IMR-90 (cell line): Measurements from ENCODE around the gene PCDHGA2. TPM values are rescaled to one million over a fixed set of nuclear protein-coding genes. Genes with fewer than 3 reads are reported as not detected.

ENCODE experiments used
- ATAC-seq: fragments of 200-7000 bp; cut with Tn5 transposase; 2 replicates; pipeline ENCODE4 v1.9.1; 2020; ENCODE audit warnings: low read depth, mild to moderate bottlenecking, moderate library complexity
- BruUV-seq: library from RNA; stranded (reverse); fragments of 400-500 nt; replicated peaks from 2 replicates; lab custom pipeline; 2021; lab: Mats Ljungman, UMichigan
- CTCF ChIA-PET: fragments of 300-600 bp; formaldehyde crosslinking; extraction: SDS; loops from one replicate; lab custom pipeline; 2021; ENCODE audit warnings: antibody characterized with exemption; lab: Yijun Ruan, JAX
- POLR2A ChIA-PET: fragments of 300-600 bp; sonication (Branson Sonifier 250); formaldehyde crosslinking; loops from one replicate; lab custom pipeline; 2022; ENCODE audit warnings: antibody characterized with exemption; ENCODE audit not compliant: unreplicated experiment; lab: Charles Lee
- DNase-seq: peaks from one replicate; pipeline ENCODE4 v3.0.0; 2013
- H2AFZ ChIP-seq: replicated peaks from 2 replicates; pipeline ENCODE3; 2013; ENCODE audit warnings: low read length, mild to moderate bottlenecking; ENCODE audit not compliant: poor library complexity
- H2AK5ac ChIP-seq: 2 replicates; pipeline ENCODE4 v1.6.1; 2013; ENCODE audit warnings: low read depth, low read length, inconsistent platforms
- H2AK9ac ChIP-seq: replicated peaks from 2 replicates; pipeline ENCODE3; 2013; ENCODE audit warnings: mild to moderate bottlenecking, low read depth, low read length, moderate library complexity; ENCODE audit not compliant: poor library complexity
- H2BK120ac ChIP-seq: 2 replicates; pipeline ENCODE4 v1.6.1; 2013; ENCODE audit warnings: low read depth, low read length, inconsistent platforms
- H2BK15ac ChIP-seq: 3 replicates; pipeline ENCODE4 v1.6.1; 2013; ENCODE audit warnings: low read depth, low read length, inconsistent platforms
- H2BK20ac ChIP-seq: 2 replicates; pipeline ENCODE4 v1.6.1; 2013; ENCODE audit warnings: low read depth, mild to moderate bottlenecking, inconsistent platforms, low read length, moderate library complexity
- H2BK5ac ChIP-seq: 2 replicates; pipeline ENCODE4 v1.6.1; 2013; ENCODE audit warnings: mild to moderate bottlenecking, low read depth, low read length, inconsistent platforms; ENCODE audit not compliant: poor library complexity, severe bottlenecking
- H3K14ac ChIP-seq: replicated peaks from 2 replicates; pipeline ENCODE4 v1.6.1; 2013; ENCODE audit warnings: low read depth, low read length, inconsistent platforms
- H3K18ac ChIP-seq: 2 replicates; pipeline ENCODE4 v1.6.1; 2013; ENCODE audit warnings: low read depth, low read length, control low read depth
- H3K23ac ChIP-seq: 2 replicates; pipeline ENCODE4 v1.6.1; 2013; ENCODE audit warnings: low read depth, low read length, inconsistent platforms
- H3K27ac ChIP-seq: 2 replicates; pipeline ENCODE4 v1.5.1; 2013; ENCODE audit warnings: mild to moderate bottlenecking, control low read depth, low read length; ENCODE audit not compliant: insufficient read depth
- H3K27me3 ChIP-seq: 2 replicates; pipeline ENCODE4 v1.6.1; 2013; ENCODE audit warnings: low read length; ENCODE audit not compliant: control insufficient read depth, insufficient read depth
- H3K36me3 ChIP-seq: 2 replicates; pipeline ENCODE4 v1.6.1; 2013; ENCODE audit warnings: low read length, mixed read lengths; ENCODE audit not compliant: control insufficient read depth, insufficient read depth
- H3K4ac ChIP-seq: 2 replicates; pipeline ENCODE4 v1.6.1; 2013; ENCODE audit warnings: low read depth, low read length, inconsistent platforms
- H3K4me1 ChIP-seq: 2 replicates; pipeline ENCODE4 v1.6.1; 2013; ENCODE audit warnings: low read length, mixed read lengths; ENCODE audit not compliant: control insufficient read depth, insufficient read depth
- H3K4me2 ChIP-seq: 2 replicates; pipeline ENCODE4 v1.6.1; 2013; ENCODE audit warnings: low read depth, mild to moderate bottlenecking, control low read depth, low read length, moderate library complexity
- H3K4me3 ChIP-seq: 2 replicates; pipeline ENCODE4 v1.5.1; 2013; ENCODE audit warnings: low read depth, mild to moderate bottlenecking, control low read depth, low read length, moderate library complexity; ENCODE audit not compliant: insufficient read depth
- H3K56ac ChIP-seq: 2 replicates; pipeline ENCODE4 v1.6.1; 2013; ENCODE audit warnings: low read length, inconsistent platforms; ENCODE audit not compliant: insufficient read depth; ENCODE audit errors: extremely low read depth
- H3K79me1 ChIP-seq, 2 experiments: 2 replicates each; pipeline ENCODE4 v1.6.1; 2013; ENCODE audit warnings: low read length in 2 of 2, inconsistent platforms in 1 of 2, low read depth in 1 of 2
- H3K9ac ChIP-seq: 2 replicates; pipeline ENCODE4 v1.6.1; 2013; ENCODE audit warnings: low read depth, low read length, control low read depth
- H3K9me1 ChIP-seq: 2 replicates; pipeline ENCODE4 v1.6.1; 2013; ENCODE audit warnings: low read length, inconsistent platforms; ENCODE audit not compliant: insufficient read depth
- H3K9me3 ChIP-seq: 2 replicates; pipeline ENCODE4 v1.6.1; 2013; ENCODE audit warnings: low read length; ENCODE audit not compliant: control insufficient read depth, insufficient read depth
- H4K20me1 ChIP-seq: 2 replicates; pipeline ENCODE4 v1.6.1; 2013; ENCODE audit warnings: low read length, inconsistent platforms; ENCODE audit not compliant: insufficient read depth
- H4K5ac ChIP-seq: 2 replicates; pipeline ENCODE4 v1.6.1; 2013; ENCODE audit warnings: mild to moderate bottlenecking, low read depth, low read length, control low read depth
- H4K8ac ChIP-seq, 2 experiments: 2 replicates each; pipeline ENCODE4 v1.6.1; 2013; ENCODE audit warnings: low read depth in 2 of 2, low read length in 2 of 2, control low read depth in 1 of 2, inconsistent platforms in 1 of 2
- H4K91ac ChIP-seq: 2 replicates; pipeline ENCODE4 v1.6.1; 2013; ENCODE audit warnings: low read depth, low read length, inconsistent platforms; ENCODE audit not compliant: insufficient read depth
- BHLHE40 ChIP-seq: fragments of 150-350 bp; IDR thresholded peaks from 2 replicates; pipeline ENCODE4 v1.6.1; 2016; ENCODE audit warnings: mild to moderate bottlenecking, low read depth, low read length
- FOS ChIP-seq: fragments of 150-350 bp; IDR thresholded peaks from 2 replicates; pipeline ENCODE4 v1.6.1; 2016; ENCODE audit warnings: low read depth, low read length
- MXI1 ChIP-seq: IDR thresholded peaks from 2 replicates; pipeline ENCODE4 v1.6.1; 2012; ENCODE audit warnings: low read depth, mild to moderate bottlenecking, low read length, moderate library complexity, borderline replicate concordance
- RAD21 ChIP-seq: IDR thresholded peaks from 2 replicates; pipeline ENCODE4 v1.6.1; 2012; ENCODE audit warnings: low read length, improper control_type of control experiment
- SMC3 ChIP-seq: fragments of 150-350 bp; IDR thresholded peaks from 2 replicates; pipeline ENCODE4 v1.6.1; 2016; ENCODE audit warnings: low read depth, mild to moderate bottlenecking, antibody characterized with exemption, low read length, moderate library complexity
- WGBS, 2 experiments: methylation state at CpG; one replicate each; pipeline versions ENCODE4 v1.1.5 to v1.1.7; 2013; ENCODE audit warnings: missing lambda C conversion rate in 2 of 2; ENCODE audit not compliant: insufficient read length in 1 of 2; ENCODE audit errors: extremely low coverage in 2 of 2; 5-methylcytosine and 5-hydroxymethylcytosine counted together
- dilution Hi-C: fragments of 300-500 bp; cut with HindIII; formaldehyde crosslinking; loops from one replicate; pipeline ENCODE4 v1.14.3; 2018; ENCODE audit warnings: low sequenced_read_pairs; ENCODE audit not compliant: unreplicated experiment
- in situ Hi-C: fragments of 300-500 bp; cut with MboI; formaldehyde crosslinking; loops from 3 replicates; pipeline ENCODE4 v1.14.3; 2019; ENCODE audit warnings: low sequenced_read_pairs, inconsistent platforms, mixed read lengths
- intact Hi-C: fragments of 100-400 bp; cut with micrococcal nuclease; formaldehyde crosslinking; loops from 2 replicates; pipeline ENCODE4 v1.10.0; 2022
- polyA plus RNA-seq, 3 experiments: library from polyadenylated mRNA; depleted of rRNA; stranded (reverse); fragments of >200 nt; gene quantifications; 2 replicates each; pipeline ENCODE4 v1.2.3, GENCODE V29; 2012; ENCODE audit warnings: low replicate concordance in 1 of 3
- total RNA-seq: library from RNA; depleted of rRNA; stranded (reverse); fragments of >200 nt; gene quantifications from 2 replicates; pipeline ENCODE4 v1.2.3, GENCODE V29; 2012
- TF ChIP-seq, protein P1 (sequence below): conservative IDR thresholded peaks from 2 replicates; pipeline ENCODE4 v1.5.1; 2012; ENCODE audit warnings: mild to moderate bottlenecking, low read depth, low read length, improper control_type of control experiment

PCDHGA2 gene
- total and polyA plus RNA-seq, 2 of the 4 experiments (the other 2 are of a cell fraction) = 3.4 to 3.6 TPM

DNA sequence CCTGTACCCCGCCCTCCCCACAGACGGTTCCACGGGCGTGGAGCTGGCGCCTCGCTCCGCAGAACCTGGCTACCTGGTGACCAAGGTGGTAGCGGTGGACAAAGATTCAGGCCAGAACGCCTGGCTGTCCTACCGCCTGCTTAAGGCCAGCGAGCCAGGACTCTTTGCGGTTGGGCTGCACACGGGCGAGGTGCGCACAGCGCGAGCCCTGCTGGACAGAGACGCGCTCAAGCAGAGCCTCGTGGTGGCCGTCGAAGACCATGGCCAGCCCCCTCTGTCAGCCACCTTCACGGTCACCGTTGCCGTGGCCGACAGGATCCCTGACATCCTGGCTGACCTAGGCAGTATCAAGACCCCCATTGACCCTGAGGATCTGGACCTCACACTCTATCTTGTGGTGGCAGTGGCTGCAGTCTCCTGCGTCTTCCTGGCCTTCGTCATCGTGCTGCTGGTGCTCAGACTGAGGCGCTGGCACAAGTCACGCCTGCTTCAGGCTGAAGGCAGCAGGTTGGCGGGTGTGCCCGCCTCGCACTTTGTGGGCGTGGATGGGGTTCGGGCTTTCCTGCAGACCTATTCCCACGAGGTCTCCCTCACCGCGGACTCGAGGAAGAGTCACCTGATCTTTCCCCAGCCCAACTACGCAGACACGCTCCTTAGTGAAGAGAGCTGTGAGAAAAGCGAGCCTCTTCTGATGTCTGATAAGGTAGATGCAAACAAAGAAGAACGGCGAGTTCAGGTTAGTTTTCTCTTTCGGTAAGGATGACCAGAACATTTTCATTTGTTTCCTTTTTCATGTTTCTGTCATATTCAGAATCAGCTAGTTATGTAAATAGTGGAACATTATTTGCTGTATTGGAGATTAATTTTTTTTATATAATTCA, 27.7 kb downstream of the PCDHGA2 start (continued):
- no peak for TF ChIP-seq FOS

DNA sequence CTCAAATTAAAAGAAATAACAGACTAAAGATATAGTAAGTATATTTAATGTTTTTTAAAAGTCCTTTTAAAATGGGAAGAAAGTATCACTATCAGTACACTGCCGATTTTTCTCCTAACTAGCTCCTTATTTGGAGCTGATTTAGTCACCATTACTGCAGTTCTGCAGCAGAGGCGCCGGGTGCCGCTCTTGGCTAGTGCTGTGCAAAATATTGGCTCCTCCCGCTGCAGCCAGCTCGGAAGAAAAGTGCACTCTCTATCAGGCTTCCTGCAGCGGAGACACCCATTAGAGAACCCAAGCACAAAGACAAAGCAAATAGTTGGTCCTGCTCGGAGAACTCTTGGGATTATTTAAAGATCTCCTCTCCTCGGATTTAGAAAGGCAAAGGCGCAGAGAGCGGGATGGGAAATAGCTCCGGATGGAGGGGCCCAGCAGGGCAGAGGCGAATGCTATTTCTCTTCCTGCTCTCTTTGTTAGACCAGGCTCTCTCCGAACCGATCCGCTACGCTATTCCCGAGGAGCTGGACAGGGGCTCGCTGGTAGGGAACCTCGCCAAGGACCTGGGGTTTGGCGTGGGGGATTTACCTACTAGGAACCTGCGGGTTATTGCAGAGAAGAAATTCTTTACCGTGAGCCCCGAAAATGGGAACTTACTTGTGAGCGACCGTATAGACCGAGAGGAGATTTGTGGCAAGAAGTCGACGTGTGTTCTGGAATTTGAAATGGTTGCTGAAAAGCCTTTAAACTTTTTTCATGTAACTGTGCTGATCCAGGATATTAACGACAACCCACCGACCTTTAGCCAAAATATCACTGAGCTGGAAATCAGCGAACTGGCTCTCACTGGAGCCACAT, 31.7 kb downstream of the PCDHGA2 start, which contains the start of gene PCDHGB3:
Gene PCDHGB3, plus strand, starts transcription at position 249 of the 855 bp plus-strand sequence. Its CDS starts 153 bp downstream, at position 402.
- no peak within 1 kb of the TSS for H3K23ac ChIP-seq
- H3K4me1 ChIP-seq = peaks cover 2% of the 10 kb centered on the region; the same call in 1 of the 2 replicates
- 33% methylated on average over 7 of the region's 32 CpGs; no CpG with 5 or more reads in 1 of the 2 experiments for WGBS, 2 experiments
- peak within 1 kb of the TSS; percentile 37; the same call in 1 of the 2 replicates for H4K5ac ChIP-seq
- peak within 1 kb of the TSS; percentile 52; the same call in 1 of the 2 replicates for H3K27ac ChIP-seq
- intact Hi-C loops = loop anchor here (1.0 kb wide), 1 partner anchor 191 kb away; no protein-coding TSS in a partner anchor
- no peak within 1 kb of the TSS for H2BK120ac ChIP-seq
- H2BK15ac ChIP-seq = no peak within 1 kb of the TSS
- H4K8ac ChIP-seq = peak within 1 kb of the TSS in 1 of 2 experiments; percentile 40; a peak in 2 of 4 replicates
- peak within 1 kb of the TSS; percentile 49; the same call in 1 of the 2 replicates for H3K4me3 ChIP-seq
- H3K27me3 ChIP-seq = no peaks in the 10 kb centered on the region; the same call in 1 of the 2 replicates
- peaks cover 0 to 2% of the 10 kb centered on the region in 2 experiments; a peak in 1 of 4 replicates for H3K79me1 ChIP-seq
- H3K4me2 ChIP-seq = peak within 1 kb of the TSS; percentile 81
- peak within 1 kb of the TSS; percentile 79 for H2AFZ ChIP-seq
- H3K9me1 ChIP-seq = no peaks in the 10 kb centered on the region
- BruUV-seq = no TSS peak
- DNase-seq (peak; percentile 74), ATAC-seq (peak; percentile 90)
- H3K36me3 ChIP-seq = peaks cover 28% of the 10 kb centered on the region
- H3K9me3 ChIP-seq = peaks cover 57% of the 10 kb centered on the region
- no peak within 1 kb of the TSS for H2AK9ac ChIP-seq
- dilution Hi-C loops = no loop called here
- H3K56ac ChIP-seq = no peak within 1 kb of the TSS
- no peak within 1 kb of the TSS for H4K91ac ChIP-seq
- H3K4ac ChIP-seq = no peak within 1 kb of the TSS
- ChIA-PET CTCF (interaction anchor here (0.6 to 1.4 kb wide), 5 partner anchors 147 to 194 kb away, joined by 3 to 7 read pairs (median 4); partner anchors contain the start of gene PCDHB14), POLR2A (no interaction called here)
- peak; percentile 72 for TF ChIP-seq RAD21
- peak; percentile 41 for TF ChIP-seq SMC3
- TF ChIP-seq, protein P1, sequence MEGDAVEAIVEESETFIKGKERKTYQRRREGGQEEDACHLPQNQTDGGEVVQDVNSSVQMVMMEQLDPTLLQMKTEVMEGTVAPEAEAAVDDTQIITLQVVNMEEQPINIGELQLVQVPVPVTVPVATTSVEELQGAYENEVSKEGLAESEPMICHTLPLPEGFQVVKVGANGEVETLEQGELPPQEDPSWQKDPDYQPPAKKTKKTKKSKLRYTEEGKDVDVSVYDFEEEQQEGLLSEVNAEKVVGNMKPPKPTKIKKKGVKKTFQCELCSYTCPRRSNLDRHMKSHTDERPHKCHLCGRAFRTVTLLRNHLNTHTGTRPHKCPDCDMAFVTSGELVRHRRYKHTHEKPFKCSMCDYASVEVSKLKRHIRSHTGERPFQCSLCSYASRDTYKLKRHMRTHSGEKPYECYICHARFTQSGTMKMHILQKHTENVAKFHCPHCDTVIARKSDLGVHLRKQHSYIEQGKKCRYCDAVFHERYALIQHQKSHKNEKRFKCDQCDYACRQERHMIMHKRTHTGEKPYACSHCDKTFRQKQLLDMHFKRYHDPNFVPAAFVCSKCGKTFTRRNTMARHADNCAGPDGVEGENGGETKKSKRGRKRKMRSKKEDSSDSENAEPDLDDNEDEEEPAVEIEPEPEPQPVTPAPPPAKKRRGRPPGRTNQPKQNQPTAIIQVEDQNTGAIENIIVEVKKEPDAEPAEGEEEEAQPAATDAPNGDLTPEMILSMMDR = peak; percentile 65
- no peak for TF ChIP-seq MXI1
- TF ChIP-seq BHLHE40 = 0 out of 2 replicates have a peak, but pooled peaks have one; percentile 0
- no peaks in the 10 kb centered on the region for H4K20me1 ChIP-seq
- 0 out of 2 replicates have a peak within 1 kb of the TSS, but pooled peaks have one; percentile 51 for H3K18ac ChIP-seq
- in situ Hi-C loops = no loop called here
- peak within 1 kb of the TSS; percentile 59 for H2BK5ac ChIP-seq
- no peak within 1 kb of the TSS for H2BK20ac ChIP-seq
- H3K9ac ChIP-seq = peak within 1 kb of the TSS; percentile 63
- no peak within 1 kb of the TSS; the same call in 1 of the 2 replicates for H3K14ac ChIP-seq
- no peak within 1 kb of the TSS for H2AK5ac ChIP-seq
